NB4 (cell line): Measurements from ENCODE around the gene ITGB7.

Source experiments
- DNase-seq: peaks from one replicate; pipeline ENCODE4 v3.0.0; 2010; ENCODE audit warnings: low read depth
- H3K4me3 ChIP-seq: one replicate; pipeline ENCODE4 v1.5.1; 2011; ENCODE audit warnings: mild to moderate bottlenecking, low read depth, low read length, moderate library complexity
- CTCF ChIP-seq: IDR thresholded peaks from one replicate; pipeline ENCODE4 v1.5.1; 2012; ENCODE audit warnings: low read depth, low read length
- MAX ChIP-seq: IDR thresholded peaks from 2 replicates; pipeline ENCODE4 v1.6.1; 2011; ENCODE audit warnings: low read depth, low read length
- MYC ChIP-seq: IDR thresholded peaks from 2 replicates; pipeline ENCODE4 v1.6.1; 2011; ENCODE audit warnings: low read depth, low read length
- POLR2A ChIP-seq: IDR thresholded peaks from 2 replicates; pipeline ENCODE4 v1.6.1; 2011; ENCODE audit warnings: mild to moderate bottlenecking; ENCODE audit not compliant: insufficient read length; ENCODE audit errors: extremely low read depth

Gene ITGB7

GRCh38 chr12:53251477-53252348 is 44.7 kb upstream of the ITGB7 start:
- DNase-seq, result peak; percentile 83
- peak; percentile 59 for TF ChIP-seq POLR2A
- TF ChIP-seq MYC, result peak; percentile 34; the same call in 1 of the 2 replicates
- TF ChIP-seq MAX, result peak; percentile 53; the same call in 1 of the 2 replicates
- TF ChIP-seq CTCF, result peak; percentile 33
- peak overlapping the region; percentile 95 for H3K4me3 ChIP-seq

GRCh38 chr12:53245286-53245685 is 38.2 kb upstream of the ITGB7 start:
- no peak for DNase-seq
- TF ChIP-seq MYC, result no peak
- H3K4me3 ChIP-seq, result no peak overlapping the region

- no peak overlapping the region for H3K4me3 ChIP-seq
- TF ChIP-seq MYC (no peak), CTCF (no peak), POLR2A (no peak), MAX (no peak)
- DNase-seq, result no peak
These were observed 37.3 kb upstream of the ITGB7 start for GRCh38 chr12:53244337-53244736.

GRCh38 chr12:53241623-53242412 is 34.8 kb upstream of the ITGB7 start:
- H3K4me3 ChIP-seq, result no peak overlapping the region
- no peak for DNase-seq
- TF ChIP-seq MYC (no peak), CTCF (no peak), MAX (no peak), POLR2A (no peak)

GRCh38 chr12:53239643-53240258 is 32.7 kb upstream of the ITGB7 start:
- no peak overlapping the region for H3K4me3 ChIP-seq
- TF ChIP-seq MYC (no peak), CTCF (no peak), MAX (no peak), POLR2A (no peak)
- no peak for DNase-seq

GRCh38 chr12:53236443-53237111 is 29.5 kb upstream of the ITGB7 start:
- DNase-seq, result no peak

More at GRCh38 chr12:53236443-53237111, 29.5 kb upstream of the ITGB7 start:
- H3K4me3 ChIP-seq, result no peak overlapping the region
- TF ChIP-seq MYC (no peak), CTCF (no peak), POLR2A (no peak), MAX (no peak)
